Measurements from ENCODE around the gene CALY.
A peak's percentile ranks its signal among the peaks of the same experiment; 100 is the strongest.

DNA sequence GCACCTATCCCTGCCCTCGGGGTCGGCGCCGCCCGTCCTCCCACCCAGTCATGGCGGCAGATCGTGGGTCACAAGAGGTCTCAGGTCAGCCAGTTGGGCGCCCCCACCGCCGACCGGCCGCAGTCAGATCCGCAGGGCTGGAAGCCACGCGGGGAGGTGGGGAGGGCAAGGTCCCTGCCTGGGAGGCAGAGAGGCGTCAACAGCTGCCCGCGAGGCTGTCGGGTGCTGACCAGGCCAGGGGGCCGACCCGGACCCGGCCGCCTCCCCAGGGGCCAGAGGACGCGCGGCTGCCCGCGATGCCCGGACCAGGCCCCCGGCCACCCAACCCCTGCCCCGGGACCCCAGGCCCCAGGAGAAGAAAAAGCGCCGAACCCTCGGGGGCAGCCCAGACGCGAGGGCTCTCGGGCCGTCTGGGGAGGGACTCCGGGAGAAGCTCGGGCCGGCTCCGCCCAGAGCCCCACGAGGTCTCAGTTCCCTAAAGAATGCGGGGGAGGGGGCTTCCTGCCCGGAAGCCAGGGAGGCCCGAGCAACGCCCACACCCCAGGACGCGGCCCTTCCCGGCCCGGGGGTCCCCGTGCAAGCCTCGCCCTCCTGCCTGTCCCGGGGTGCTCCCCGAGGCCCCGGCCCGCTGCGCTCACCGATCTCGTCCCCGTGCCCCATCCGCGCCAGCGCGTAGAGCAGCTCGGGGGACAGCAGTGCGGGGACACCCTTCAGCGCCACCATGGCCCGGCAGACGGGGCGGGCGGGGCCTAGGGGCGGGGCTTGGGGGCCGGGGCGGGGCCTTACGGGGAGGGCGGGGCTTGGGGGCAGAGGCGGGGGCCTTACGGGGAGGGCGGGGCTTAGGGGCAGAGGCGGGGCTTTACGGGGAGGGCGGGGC lies 20.8 kb upstream of the CALY start, which contains the start of gene FUOM:
- TF ChIP-seq CTCF (IDR thresholded peaks at IDR 0.05) (peak in 1 of 6 experiments; percentile 4), POLR2A (IDR thresholded peaks at IDR 0.05) (peak in 1 of 2 donors; percentile 33)
